Measurements from ENCODE around the gene ING1.

DNA sequence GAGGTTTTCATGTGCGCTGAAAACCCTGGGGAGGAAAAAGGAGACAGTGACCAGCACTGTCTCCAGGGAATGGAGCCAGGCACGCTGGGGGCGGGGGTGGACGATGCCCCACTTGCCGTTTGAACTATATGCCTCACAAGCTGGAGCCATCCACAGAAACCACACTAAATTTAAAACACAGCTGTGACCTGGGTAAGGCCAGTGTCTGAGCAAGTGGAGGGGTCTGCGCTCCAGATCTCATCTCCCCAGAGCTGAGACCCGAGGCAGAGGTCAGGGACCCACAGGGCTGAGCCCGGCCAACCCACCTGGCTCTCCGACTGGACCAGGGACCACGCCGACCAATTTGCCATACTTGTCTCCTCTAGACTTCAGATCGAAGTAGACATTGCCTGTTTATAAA, 30.8 kb upstream of the ING1 start:
- TF ChIP-seq, protein P1, sequence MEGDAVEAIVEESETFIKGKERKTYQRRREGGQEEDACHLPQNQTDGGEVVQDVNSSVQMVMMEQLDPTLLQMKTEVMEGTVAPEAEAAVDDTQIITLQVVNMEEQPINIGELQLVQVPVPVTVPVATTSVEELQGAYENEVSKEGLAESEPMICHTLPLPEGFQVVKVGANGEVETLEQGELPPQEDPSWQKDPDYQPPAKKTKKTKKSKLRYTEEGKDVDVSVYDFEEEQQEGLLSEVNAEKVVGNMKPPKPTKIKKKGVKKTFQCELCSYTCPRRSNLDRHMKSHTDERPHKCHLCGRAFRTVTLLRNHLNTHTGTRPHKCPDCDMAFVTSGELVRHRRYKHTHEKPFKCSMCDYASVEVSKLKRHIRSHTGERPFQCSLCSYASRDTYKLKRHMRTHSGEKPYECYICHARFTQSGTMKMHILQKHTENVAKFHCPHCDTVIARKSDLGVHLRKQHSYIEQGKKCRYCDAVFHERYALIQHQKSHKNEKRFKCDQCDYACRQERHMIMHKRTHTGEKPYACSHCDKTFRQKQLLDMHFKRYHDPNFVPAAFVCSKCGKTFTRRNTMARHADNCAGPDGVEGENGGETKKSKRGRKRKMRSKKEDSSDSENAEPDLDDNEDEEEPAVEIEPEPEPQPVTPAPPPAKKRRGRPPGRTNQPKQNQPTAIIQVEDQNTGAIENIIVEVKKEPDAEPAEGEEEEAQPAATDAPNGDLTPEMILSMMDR (IDR thresholded peaks at IDR 0.05), result no peak
- TF ChIP-seq POLR2A (IDR thresholded peaks at IDR 0.05) (no peak), POLR2AphosphoS5 (IDR thresholded peaks at IDR 0.05) (no peak)

Data from breast epithelium (tissue), 3 donors.